Fibroblast of lung (primary cell): ENCODE data around the gene SUPT3H. TPM values are rescaled to one million over a fixed set of nuclear protein-coding genes. Genes with fewer than 3 reads are reported as not detected.

Experiments
- DNase-seq, 2 donors: peaks; one replicate each; pipeline versions ENCODE4 v3.0.0 to v3.0.0-alpha.2; 2010; ENCODE audit warnings: low read depth in 2 of 2
- H2AFZ ChIP-seq: 2 replicates; pipeline ENCODE4 v1.5.1; 2012; ENCODE audit warnings: low read length, control low read depth, inconsistent platforms
- H3K27ac ChIP-seq: 2 replicates; pipeline ENCODE4 v1.5.1; 2011; ENCODE audit warnings: low read length, control low read depth; ENCODE audit not compliant: insufficient read depth
- H3K27me3 ChIP-seq: 2 replicates; pipeline ENCODE4 v1.5.1; 2011; ENCODE audit warnings: mild to moderate bottlenecking, low read length; ENCODE audit not compliant: control insufficient read depth, insufficient read depth
- H3K36me3 ChIP-seq: 2 replicates; pipeline ENCODE4 v1.5.1; 2011; ENCODE audit warnings: low read length; ENCODE audit not compliant: control insufficient read depth, insufficient read depth
- H3K4me1 ChIP-seq: 2 replicates; pipeline ENCODE4 v1.5.1; 2011; ENCODE audit warnings: low read length; ENCODE audit not compliant: control insufficient read depth, insufficient read depth; ENCODE audit errors: extremely low read depth
- H3K4me2 ChIP-seq: 2 replicates; pipeline ENCODE4 v1.5.1; 2011; ENCODE audit warnings: low read length, control low read depth; ENCODE audit not compliant: insufficient read depth; ENCODE audit errors: extremely low read depth
- H3K4me3 ChIP-seq, 4 experiments: fragments of 200-600 bp in 1 of 4; sonication (generic) in 1 of 4; replicated peaks in 1 of 4; 2 replicates each; pipeline ENCODE4 v1.5.1; 2011 to 2016; ENCODE audit warnings: low read length in 4 of 4, low read depth in 3 of 4, mild to moderate bottlenecking in 3 of 4, control low read depth in 2 of 4, inconsistent platforms in 1 of 4, mixed read lengths in 1 of 4; ENCODE audit not compliant: insufficient read depth in 1 of 4; ENCODE audit errors: control extremely low read depth in 1 of 4
- H3K79me2 ChIP-seq: 2 replicates; pipeline ENCODE4 v1.5.1; 2012; ENCODE audit warnings: mild to moderate bottlenecking, low read length, inconsistent platforms; ENCODE audit not compliant: control insufficient read depth, insufficient read depth
- H3K9ac ChIP-seq: 2 replicates; pipeline ENCODE4 v1.5.1; 2011; ENCODE audit warnings: mild to moderate bottlenecking, low read length, control low read depth; ENCODE audit not compliant: insufficient read depth
- H3K9me3 ChIP-seq: 2 replicates; pipeline ENCODE4 v1.5.1; 2012; ENCODE audit warnings: low read depth, low read length; ENCODE audit not compliant: control insufficient read depth, insufficient read depth
- H4K20me1 ChIP-seq: 2 replicates; pipeline ENCODE4 v1.5.1; 2011; ENCODE audit warnings: low read length; ENCODE audit not compliant: control insufficient read depth, insufficient read depth; ENCODE audit errors: extremely low read depth
- EZH2 ChIP-seq: IDR thresholded peaks from 2 replicates; pipeline ENCODE4 v1.5.1; 2012; ENCODE audit warnings: low read length, control low read depth, mild to moderate bottlenecking; ENCODE audit errors: missing control alignments
- polyA plus RNA-seq, 2 donors: library from polyadenylated mRNA; depleted of rRNA in 1 of 2; stranded (reverse) in 1 of 2; unstranded in 1 of 2; fragments of >200 nt; gene quantifications; 2 replicates each; pipeline ENCODE4 v1.2.1, GENCODE V29; 2011 to 2012; ENCODE audit warnings: missing spikeins in 1 of 2
- total RNA-seq: library from RNA; depleted of rRNA; stranded (reverse); fragments of >200 nt; gene quantifications from 2 replicates; pipeline ENCODE4 v1.2.1, GENCODE V29; 2014
- TF ChIP-seq, protein P1 (sequence below), 2 donors: IDR thresholded peaks in 1 of 2; conservative IDR thresholded peaks in 1 of 2; 1 replicate in 1 of 2; 2 replicates in 1 of 2; pipeline ENCODE4 v1.5.1; 2011 to 2012; ENCODE audit warnings: low read length in 2 of 2, control low read depth in 1 of 2, inconsistent platforms in 1 of 2, low read depth in 1 of 2, mild to moderate bottlenecking in 1 of 2

SUPT3H gene
- total and polyA plus RNA-seq, 2 donors (not counting 1 experiment from before 2014, with no cell fraction given), result 8.3 to 8.5 TPM

DNA sequence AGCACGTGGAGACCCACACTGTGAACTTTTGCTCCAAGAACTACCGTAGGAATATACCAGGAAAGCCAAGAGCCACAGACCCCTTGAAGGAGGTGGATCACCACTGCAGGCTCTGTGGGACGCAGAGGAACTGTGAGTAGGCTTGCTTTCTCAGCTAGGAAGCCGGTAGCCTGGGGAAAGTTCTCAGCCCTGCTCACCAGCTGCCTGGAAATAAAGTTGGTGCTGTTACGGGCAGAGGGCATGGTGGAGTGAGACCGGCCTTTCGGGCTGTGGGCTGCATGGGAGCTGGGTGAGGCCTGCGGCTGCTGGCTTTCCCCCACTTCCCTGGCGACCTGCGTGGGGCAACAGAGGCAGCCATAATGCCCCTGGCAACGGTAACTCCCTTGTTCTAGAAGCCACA is 422.6 kb downstream of the SUPT3H start:
- TF ChIP-seq EZH2, result no peak
- TF ChIP-seq, protein P1, sequence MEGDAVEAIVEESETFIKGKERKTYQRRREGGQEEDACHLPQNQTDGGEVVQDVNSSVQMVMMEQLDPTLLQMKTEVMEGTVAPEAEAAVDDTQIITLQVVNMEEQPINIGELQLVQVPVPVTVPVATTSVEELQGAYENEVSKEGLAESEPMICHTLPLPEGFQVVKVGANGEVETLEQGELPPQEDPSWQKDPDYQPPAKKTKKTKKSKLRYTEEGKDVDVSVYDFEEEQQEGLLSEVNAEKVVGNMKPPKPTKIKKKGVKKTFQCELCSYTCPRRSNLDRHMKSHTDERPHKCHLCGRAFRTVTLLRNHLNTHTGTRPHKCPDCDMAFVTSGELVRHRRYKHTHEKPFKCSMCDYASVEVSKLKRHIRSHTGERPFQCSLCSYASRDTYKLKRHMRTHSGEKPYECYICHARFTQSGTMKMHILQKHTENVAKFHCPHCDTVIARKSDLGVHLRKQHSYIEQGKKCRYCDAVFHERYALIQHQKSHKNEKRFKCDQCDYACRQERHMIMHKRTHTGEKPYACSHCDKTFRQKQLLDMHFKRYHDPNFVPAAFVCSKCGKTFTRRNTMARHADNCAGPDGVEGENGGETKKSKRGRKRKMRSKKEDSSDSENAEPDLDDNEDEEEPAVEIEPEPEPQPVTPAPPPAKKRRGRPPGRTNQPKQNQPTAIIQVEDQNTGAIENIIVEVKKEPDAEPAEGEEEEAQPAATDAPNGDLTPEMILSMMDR (conservative IDR thresholded peaks at IDR 0.05 in 1 of 2, IDR thresholded peaks at IDR 0.05 in 1 of 2; ENCODE audit: low read depth in 1 of 2, low read length in 2 of 2), result no peak
- H3K79me2 ChIP-seq, result no peaks in the 10 kb centered on the region
- no peak overlapping the region for H3K4me2 ChIP-seq
- no peaks in the 10 kb centered on the region for H3K36me3 ChIP-seq
- DNase-seq, result no peak
- no peak overlapping the region for H3K9ac ChIP-seq
- no peaks in the 10 kb centered on the region for H3K9me3 ChIP-seq
- H2AFZ ChIP-seq, result no peak overlapping the region
- no peak overlapping the region for H3K4me3 ChIP-seq
- H3K27me3 ChIP-seq, result no peaks in the 10 kb centered on the region
- no peak overlapping the region for H3K27ac ChIP-seq
- no peaks in the 10 kb centered on the region for H4K20me1 ChIP-seq
- H3K4me1 ChIP-seq, result no peaks in the 10 kb centered on the region

DNA sequence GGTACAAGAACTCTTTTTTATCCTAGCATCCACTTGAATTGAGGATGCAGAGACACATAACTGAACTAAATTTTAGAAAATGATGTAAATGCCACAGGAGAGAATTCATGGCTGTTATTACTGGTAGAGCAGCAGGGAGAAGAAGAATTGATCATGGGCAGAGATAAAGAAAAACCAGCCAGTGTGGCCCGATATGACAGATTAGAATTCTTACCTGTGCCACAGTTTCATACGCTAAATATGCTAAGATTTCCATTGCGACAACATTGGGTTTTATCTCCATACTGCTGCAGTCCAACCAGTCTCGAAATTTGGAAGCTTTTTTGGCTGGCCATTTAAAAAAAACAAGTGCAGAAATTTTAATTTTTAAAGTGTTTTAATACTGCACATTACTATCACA is 423.5 kb downstream of the SUPT3H start:
- DNase-seq, result no peak
- Histone ChIP-seq H3K4me1 (no peaks in the 10 kb centered on the region), H3K36me3 (no peaks in the 10 kb centered on the region), H3K9me3 (no peaks in the 10 kb centered on the region), H4K20me1 (no peaks in the 10 kb centered on the region), H3K27me3 (no peaks in the 10 kb centered on the region), H3K4me2 (no peak overlapping the region), H3K4me3 (no peak overlapping the region), H3K79me2 (no peaks in the 10 kb centered on the region), H2AFZ (no peak overlapping the region), H3K9ac (no peak overlapping the region), H3K27ac (no peak overlapping the region)
- TF ChIP-seq EZH2, result no peak
- TF ChIP-seq, protein P1 (conservative IDR thresholded peaks at IDR 0.05 in 1 of 2, IDR thresholded peaks at IDR 0.05 in 1 of 2; ENCODE audit: low read depth in 1 of 2, low read length in 2 of 2), result no peak

DNA sequence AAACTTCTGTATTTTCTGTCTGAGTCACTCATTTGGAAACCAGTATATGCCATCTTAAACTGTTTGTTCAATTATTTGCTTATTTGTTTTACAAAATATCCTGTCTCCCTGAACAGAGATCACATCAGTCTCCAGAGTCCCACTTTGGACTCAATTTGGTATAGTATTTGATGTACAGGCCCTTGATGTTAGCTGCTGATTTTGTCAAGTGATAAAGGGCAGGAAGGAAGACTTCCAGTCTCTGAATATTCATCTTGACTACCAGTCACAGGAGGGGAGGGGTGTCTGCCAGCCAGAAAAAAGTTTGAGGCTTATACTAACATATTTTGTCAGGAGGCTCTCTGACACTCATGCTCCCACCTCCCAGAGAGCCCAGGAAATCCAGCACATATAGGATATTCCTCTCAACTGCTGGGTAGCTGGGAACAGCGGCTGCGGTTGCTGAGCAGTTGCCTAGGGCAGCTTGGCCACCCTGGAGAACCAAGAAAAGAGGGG is 426.4 kb downstream of the SUPT3H start:
- H4K20me1 ChIP-seq, result no peaks in the 10 kb centered on the region
- no peaks in the 10 kb centered on the region for H3K9me3 ChIP-seq
- no peaks in the 10 kb centered on the region for H3K79me2 ChIP-seq
- no peak overlapping the region for H3K27ac ChIP-seq
- DNase-seq, result no peak
- no peaks in the 10 kb centered on the region for H3K4me1 ChIP-seq
- H3K4me2 ChIP-seq, result no peak overlapping the region
- H3K27me3 ChIP-seq, result no peaks in the 10 kb centered on the region
- H3K9ac ChIP-seq, result no peak overlapping the region
- H3K4me3 ChIP-seq, result no peak overlapping the region
- no peak for TF ChIP-seq EZH2
- TF ChIP-seq, protein P1 (conservative IDR thresholded peaks at IDR 0.05 in 1 of 2, IDR thresholded peaks at IDR 0.05 in 1 of 2; ENCODE audit: low read depth in 1 of 2, low read length in 2 of 2), result no peak
- no peak overlapping the region for H2AFZ ChIP-seq
- no peaks in the 10 kb centered on the region for H3K36me3 ChIP-seq
